ENCODE measurements around the gene SORCS2. TPM values are rescaled to one million over a fixed set of nuclear protein-coding genes. Genes with fewer than 3 reads are reported as not detected.

Gene SORCS2
- polyA plus RNA-seq, 1 donor from 2014 or later: 1.0 TPM

DNA sequence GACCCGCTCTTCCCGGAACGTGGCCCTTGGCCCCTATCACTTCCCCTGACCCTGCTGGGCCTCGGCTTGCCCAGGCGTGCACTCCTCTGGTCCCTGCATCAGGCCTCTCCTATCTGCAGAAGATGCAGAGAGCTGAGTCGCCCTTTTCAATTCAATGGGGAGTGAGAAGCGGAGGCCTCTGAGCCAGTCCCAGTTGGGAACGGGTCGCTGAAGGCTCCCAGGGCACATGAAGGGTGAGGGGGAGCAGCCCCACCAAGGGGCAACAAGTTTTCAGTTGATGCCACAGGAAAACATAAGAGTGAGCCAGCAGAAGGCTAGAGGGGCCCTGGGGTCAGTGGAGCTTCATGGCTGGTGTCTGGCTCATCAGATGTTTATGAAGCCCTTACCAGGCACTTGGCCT is 225.3 kb downstream of the SORCS2 start:
- Histone ChIP-seq H3K27ac (ENCODE audit: low read length) (no peak overlapping the region), H3K4me3 (ENCODE audit: low read length) (no peak overlapping the region), H3K9me3 (ENCODE audit: low read length) (no peaks in the 10 kb centered on the region), H3K9ac (ENCODE audit: low read length) (no peak overlapping the region), H3K4me2 (ENCODE audit: low read length) (no peak overlapping the region), H3K27me3 (ENCODE audit: insufficient read depth, low read depth, low read length) (no peaks in the 10 kb centered on the region), H3F3A (ENCODE audit: insufficient read depth, low read length, poor library complexity, severe bottlenecking) (no peaks in the 10 kb centered on the region), H3K79me2 (replicated peaks; ENCODE audit: insufficient read depth, low read length) (no peaks in the 10 kb centered on the region), H3K36me3 (ENCODE audit: insufficient read depth, low read length) (no peaks in the 10 kb centered on the region), H2AFZ (ENCODE audit: low read depth, low read length) (no peak overlapping the region), H3K9me2 (ENCODE audit: insufficient read depth, low read length) (no peaks in the 10 kb centered on the region), H4K20me1 (ENCODE audit: insufficient read depth) (no peaks in the 10 kb centered on the region)
- TF ChIP-seq TAF1 (IDR thresholded peaks at IDR 0.05; ENCODE audit: low read depth): no peak
- TF ChIP-seq CTCF (IDR thresholded peaks at IDR 0.05; ENCODE audit: poor library complexity, severe bottlenecking): no peak
- TF ChIP-seq POLR2AphosphoS5 (IDR thresholded peaks at IDR 0.05): no peak
- no peak for TF ChIP-seq MXI1 (conservative IDR thresholded peaks at IDR 0.05; ENCODE audit: poor library complexity, severe bottlenecking)
- TF ChIP-seq RAD21 (conservative IDR thresholded peaks at IDR 0.05): no peak
- no peak for TF ChIP-seq EZH2 (IDR thresholded peaks at IDR 0.05; ENCODE audit: borderline replicate concordance, insufficient read depth, low read length, poor library complexity, severe bottlenecking)
- TF ChIP-seq EP300 (conservative IDR thresholded peaks at IDR 0.05; ENCODE audit: poor library complexity, severe bottlenecking): no peak
- TF ChIP-seq SMC3 (conservative IDR thresholded peaks at IDR 0.05; ENCODE audit: poor library complexity): no peak
- TF ChIP-seq, protein P1, sequence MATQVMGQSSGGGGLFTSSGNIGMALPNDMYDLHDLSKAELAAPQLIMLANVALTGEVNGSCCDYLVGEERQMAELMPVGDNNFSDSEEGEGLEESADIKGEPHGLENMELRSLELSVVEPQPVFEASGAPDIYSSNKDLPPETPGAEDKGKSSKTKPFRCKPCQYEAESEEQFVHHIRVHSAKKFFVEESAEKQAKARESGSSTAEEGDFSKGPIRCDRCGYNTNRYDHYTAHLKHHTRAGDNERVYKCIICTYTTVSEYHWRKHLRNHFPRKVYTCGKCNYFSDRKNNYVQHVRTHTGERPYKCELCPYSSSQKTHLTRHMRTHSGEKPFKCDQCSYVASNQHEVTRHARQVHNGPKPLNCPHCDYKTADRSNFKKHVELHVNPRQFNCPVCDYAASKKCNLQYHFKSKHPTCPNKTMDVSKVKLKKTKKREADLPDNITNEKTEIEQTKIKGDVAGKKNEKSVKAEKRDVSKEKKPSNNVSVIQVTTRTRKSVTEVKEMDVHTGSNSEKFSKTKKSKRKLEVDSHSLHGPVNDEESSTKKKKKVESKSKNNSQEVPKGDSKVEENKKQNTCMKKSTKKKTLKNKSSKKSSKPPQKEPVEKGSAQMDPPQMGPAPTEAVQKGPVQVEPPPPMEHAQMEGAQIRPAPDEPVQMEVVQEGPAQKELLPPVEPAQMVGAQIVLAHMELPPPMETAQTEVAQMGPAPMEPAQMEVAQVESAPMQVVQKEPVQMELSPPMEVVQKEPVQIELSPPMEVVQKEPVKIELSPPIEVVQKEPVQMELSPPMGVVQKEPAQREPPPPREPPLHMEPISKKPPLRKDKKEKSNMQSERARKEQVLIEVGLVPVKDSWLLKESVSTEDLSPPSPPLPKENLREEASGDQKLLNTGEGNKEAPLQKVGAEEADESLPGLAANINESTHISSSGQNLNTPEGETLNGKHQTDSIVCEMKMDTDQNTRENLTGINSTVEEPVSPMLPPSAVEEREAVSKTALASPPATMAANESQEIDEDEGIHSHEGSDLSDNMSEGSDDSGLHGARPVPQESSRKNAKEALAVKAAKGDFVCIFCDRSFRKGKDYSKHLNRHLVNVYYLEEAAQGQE (IDR thresholded peaks at IDR 0.05; ENCODE audit: borderline replicate concordance): no peak

GRCh38 chr4:7418131-7418943 is 226.0 kb downstream of the SORCS2 start:
- H3K9me3 ChIP-seq (ENCODE audit: low read length): no peaks in the 10 kb centered on the region
- no peaks in the 10 kb centered on the region for H3K36me3 ChIP-seq (ENCODE audit: insufficient read depth, low read length)
- no peak overlapping the region for H2AFZ ChIP-seq (ENCODE audit: low read depth, low read length)
- H3K27ac ChIP-seq (ENCODE audit: low read length): no peak overlapping the region
- H3K4me3 ChIP-seq (ENCODE audit: low read length): no peak overlapping the region
- H3K9me2 ChIP-seq (ENCODE audit: insufficient read depth, low read length): no peaks in the 10 kb centered on the region
- no peak overlapping the region for H3K4me2 ChIP-seq (ENCODE audit: low read length)
- H3K27me3 ChIP-seq (ENCODE audit: insufficient read depth, low read depth, low read length): no peaks in the 10 kb centered on the region
- H3K79me2 ChIP-seq (replicated peaks; ENCODE audit: insufficient read depth, low read length): no peaks in the 10 kb centered on the region
- no peak overlapping the region for H3K9ac ChIP-seq (ENCODE audit: low read length)
- H4K20me1 ChIP-seq (ENCODE audit: insufficient read depth): no peaks in the 10 kb centered on the region
- H3F3A ChIP-seq (ENCODE audit: insufficient read depth, low read length, poor library complexity, severe bottlenecking): no peaks in the 10 kb centered on the region
- no peak for TF ChIP-seq RAD21 (conservative IDR thresholded peaks at IDR 0.05)

All from neural cell (in vitro differentiated cells).